Measurements from ENCODE around the gene ACTR3. TPM values are rescaled to one million over a fixed set of nuclear protein-coding genes. Genes with fewer than 3 reads are reported as not detected.

Gene ACTR3
- total RNA-seq, 1 donor from 2014 or later = 45.4 TPM

DNA sequence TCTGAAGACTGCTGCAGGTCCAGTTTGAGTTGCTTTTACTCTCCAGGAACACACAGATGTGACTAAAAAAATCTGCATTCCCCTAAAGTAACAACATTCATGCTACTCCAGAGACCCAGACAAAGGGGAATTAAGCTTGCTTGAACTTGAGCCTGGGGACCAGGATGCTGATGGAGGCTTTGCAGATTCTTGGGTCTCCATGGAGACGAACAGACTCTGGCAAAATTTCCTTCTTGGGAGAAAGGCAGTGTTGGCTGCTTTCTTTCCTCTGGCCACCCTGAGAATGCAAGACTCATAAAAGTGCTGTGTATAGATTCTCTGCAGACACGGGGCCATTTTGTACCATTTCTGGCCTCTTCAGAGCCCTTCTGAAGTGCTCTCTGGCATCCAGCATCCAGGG, 112.0 kb downstream of the ACTR3 start:
- Histone ChIP-seq H3K27me3 (no peaks in the 10 kb centered on the region), H3K4me3 (no peak overlapping the region), H3K36me3 (no peaks in the 10 kb centered on the region), H3K27ac (no peak overlapping the region), H3K4me1 (no peaks in the 10 kb centered on the region), H3K9me3 (no peaks in the 10 kb centered on the region)
- TF ChIP-seq, protein P1, sequence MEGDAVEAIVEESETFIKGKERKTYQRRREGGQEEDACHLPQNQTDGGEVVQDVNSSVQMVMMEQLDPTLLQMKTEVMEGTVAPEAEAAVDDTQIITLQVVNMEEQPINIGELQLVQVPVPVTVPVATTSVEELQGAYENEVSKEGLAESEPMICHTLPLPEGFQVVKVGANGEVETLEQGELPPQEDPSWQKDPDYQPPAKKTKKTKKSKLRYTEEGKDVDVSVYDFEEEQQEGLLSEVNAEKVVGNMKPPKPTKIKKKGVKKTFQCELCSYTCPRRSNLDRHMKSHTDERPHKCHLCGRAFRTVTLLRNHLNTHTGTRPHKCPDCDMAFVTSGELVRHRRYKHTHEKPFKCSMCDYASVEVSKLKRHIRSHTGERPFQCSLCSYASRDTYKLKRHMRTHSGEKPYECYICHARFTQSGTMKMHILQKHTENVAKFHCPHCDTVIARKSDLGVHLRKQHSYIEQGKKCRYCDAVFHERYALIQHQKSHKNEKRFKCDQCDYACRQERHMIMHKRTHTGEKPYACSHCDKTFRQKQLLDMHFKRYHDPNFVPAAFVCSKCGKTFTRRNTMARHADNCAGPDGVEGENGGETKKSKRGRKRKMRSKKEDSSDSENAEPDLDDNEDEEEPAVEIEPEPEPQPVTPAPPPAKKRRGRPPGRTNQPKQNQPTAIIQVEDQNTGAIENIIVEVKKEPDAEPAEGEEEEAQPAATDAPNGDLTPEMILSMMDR (IDR thresholded peaks at IDR 0.05) = no peak
- intact Hi-C loops (cut with DNase I) = no loop called here
- DNase-seq (ENCODE audit: low spot score in 2 of 2) = no peak

DNA sequence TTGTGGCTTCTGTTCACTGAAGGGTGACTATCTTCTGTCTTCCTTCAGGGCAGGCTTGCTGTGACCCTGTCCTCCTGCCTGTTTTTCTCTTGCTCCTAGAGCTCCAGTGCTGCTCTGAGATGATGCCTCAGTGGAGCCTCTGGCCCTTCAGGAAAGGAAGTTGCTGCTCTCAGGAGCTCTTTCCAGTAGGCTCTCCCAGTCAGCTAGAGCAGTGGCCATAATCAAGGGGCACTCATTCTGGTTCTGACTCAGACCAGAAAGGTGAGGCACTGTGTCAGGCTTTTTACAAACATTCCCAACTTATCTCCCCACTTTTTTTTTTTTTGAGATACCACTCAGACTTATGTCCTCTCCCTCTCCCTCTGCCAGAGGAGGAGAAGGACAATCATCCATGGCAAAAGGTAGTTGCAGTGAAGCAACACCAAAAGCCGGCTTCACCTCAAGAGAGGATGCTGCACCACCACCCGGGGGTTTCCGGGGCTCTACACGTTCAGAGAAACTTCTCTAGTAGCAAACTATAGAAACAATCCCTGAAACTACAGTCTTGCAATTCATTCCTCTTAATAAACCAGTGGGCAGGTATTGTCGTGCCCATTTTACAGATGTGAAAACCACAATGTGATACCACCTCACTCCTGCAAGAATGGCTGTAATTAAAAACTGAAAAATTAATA, 115.4 kb downstream of the ACTR3 start:
- H3K27me3 ChIP-seq = no peaks in the 10 kb centered on the region
- no peak overlapping the region for H3K27ac ChIP-seq
- DNase-seq (ENCODE audit: low spot score in 2 of 2) = no peak
- intact Hi-C loops (cut with DNase I) = no loop called here
- TF ChIP-seq, protein P1 (IDR thresholded peaks at IDR 0.05) = no peak
- no peak overlapping the region for H3K4me3 ChIP-seq
- H3K4me1 ChIP-seq = no peaks in the 10 kb centered on the region
- H3K9me3 ChIP-seq = no peaks in the 10 kb centered on the region
- no peaks in the 10 kb centered on the region for H3K36me3 ChIP-seq

DNA sequence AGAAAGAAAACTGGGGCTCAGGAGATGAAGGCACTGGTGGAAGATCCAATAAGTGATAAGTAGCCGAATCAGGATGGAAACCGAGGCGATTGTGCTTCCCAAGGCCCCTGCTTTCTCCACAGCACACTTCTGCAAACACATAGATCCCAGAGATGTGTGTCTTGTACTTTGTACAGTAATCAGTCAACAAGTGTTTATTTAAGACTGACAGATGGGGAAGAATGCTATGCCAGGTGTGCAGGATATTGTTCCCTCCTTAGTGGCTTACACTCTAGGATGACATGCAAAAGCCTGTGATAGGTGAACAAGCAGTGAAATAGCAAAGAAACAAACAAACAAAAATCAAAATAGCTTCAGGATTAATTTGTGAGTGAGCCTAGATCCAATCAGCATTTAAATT, 116.6 kb downstream of the ACTR3 start:
- DNase-seq (ENCODE audit: low spot score in 2 of 2) = no peak
- TF ChIP-seq, protein P1 (IDR thresholded peaks at IDR 0.05) = no peak
- Histone ChIP-seq H3K27ac (no peak overlapping the region), H3K27me3 (no peaks in the 10 kb centered on the region), H3K4me3 (no peak overlapping the region), H3K9me3 (no peaks in the 10 kb centered on the region), H3K36me3 (no peaks in the 10 kb centered on the region), H3K4me1 (no peaks in the 10 kb centered on the region)
- intact Hi-C loops (cut with DNase I) = no loop called here

DNA sequence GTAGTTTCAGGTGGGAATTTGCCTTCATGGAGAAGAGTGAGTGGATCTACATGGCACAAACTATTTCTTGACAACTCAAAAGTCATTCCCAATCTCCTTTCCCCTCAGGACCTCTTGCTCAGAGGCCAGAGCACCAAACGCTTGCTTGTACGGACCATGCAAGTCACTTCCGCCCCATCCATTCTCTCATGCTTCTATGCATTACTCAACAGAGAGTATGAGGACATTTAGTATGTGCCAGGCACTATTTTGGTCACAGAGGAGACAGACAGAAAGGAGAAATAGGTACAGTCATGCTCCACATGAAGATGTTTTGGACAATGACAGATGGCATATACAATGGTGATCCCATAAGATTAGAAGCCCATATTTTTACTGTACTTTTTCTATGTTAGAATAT, 117.5 kb downstream of the ACTR3 start:
- Histone ChIP-seq H3K4me1 (no peaks in the 10 kb centered on the region), H3K27me3 (no peaks in the 10 kb centered on the region), H3K9me3 (no peaks in the 10 kb centered on the region), H3K27ac (no peak overlapping the region), H3K36me3 (no peaks in the 10 kb centered on the region), H3K4me3 (no peak overlapping the region)
- intact Hi-C loops (cut with DNase I) = no loop called here
- DNase-seq (ENCODE audit: low spot score in 2 of 2) = no peak
- TF ChIP-seq, protein P1 (IDR thresholded peaks at IDR 0.05) = no peak

DNA sequence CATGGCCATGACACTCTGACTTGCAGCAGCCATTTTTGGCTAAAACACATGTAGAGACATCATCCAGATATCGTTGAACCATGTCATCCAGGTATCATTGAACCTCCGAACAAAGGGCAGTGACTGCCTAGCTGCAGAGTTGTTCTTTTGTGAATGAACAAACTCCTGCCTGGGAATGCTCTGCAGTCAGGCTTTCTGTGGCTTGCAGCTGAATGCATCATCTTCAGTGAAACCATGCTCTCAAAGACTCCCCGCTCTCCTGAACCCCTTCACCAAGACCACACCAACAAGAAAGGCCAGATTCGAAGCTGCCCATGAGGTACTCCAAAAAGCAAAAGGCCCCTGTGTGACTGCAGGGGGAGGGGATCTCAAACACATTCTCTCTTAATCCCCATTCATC, 118.8 kb downstream of the ACTR3 start:
- Histone ChIP-seq H3K27ac (no peak overlapping the region), H3K36me3 (no peaks in the 10 kb centered on the region), H3K4me3 (no peak overlapping the region), H3K4me1 (no peaks in the 10 kb centered on the region), H3K9me3 (no peaks in the 10 kb centered on the region), H3K27me3 (no peaks in the 10 kb centered on the region)
- TF ChIP-seq, protein P1 (IDR thresholded peaks at IDR 0.05) = no peak
- intact Hi-C loops (cut with DNase I) = no loop called here
- no peak for DNase-seq (ENCODE audit: low spot score in 2 of 2)

Measured in ascending aorta (tissue), 2 donors.